HG02981 (cell line): ENCODE measurements around the gene C8A.

ENCODE experiments used
- ATAC-seq: cut with Tn5 transposase; IDR thresholded peaks from one replicate; pipeline ENCODE4 v1.9.1; 2021; ENCODE audit warnings: mild to moderate bottlenecking, moderate library complexity; ENCODE audit not compliant: unreplicated experiment

C8A gene

GRCh38 chr1:56922507-56922906, 67.9 kb downstream of the C8A start:
- ATAC-seq, result no peak

GRCh38 chr1:56923201-56923600, 68.6 kb downstream of the C8A start:
- no peak for ATAC-seq

- no peak for ATAC-seq
Measured at GRCh38 chr1:56924116-56924515, 69.5 kb downstream of the C8A start.

- ATAC-seq, result no peak
Measured at GRCh38 chr1:56925193-56925592, 70.6 kb downstream of the C8A start.

- no peak for ATAC-seq
Measured at GRCh38 chr1:56927171-56927570, 72.6 kb downstream of the C8A start.

GRCh38 chr1:56927986-56928385, 73.4 kb downstream of the C8A start:
- ATAC-seq, result no peak

GRCh38 chr1:56929492-56929891, 74.9 kb downstream of the C8A start:
- no peak for ATAC-seq

- no peak for ATAC-seq
Measured at GRCh38 chr1:56931211-56931610, 76.6 kb downstream of the C8A start.

GRCh38 chr1:56931686-56932085, 77.1 kb downstream of the C8A start:
- ATAC-seq, result no peak

- no peak for ATAC-seq
Measured at GRCh38 chr1:56933161-56933560, 78.6 kb downstream of the C8A start.

GRCh38 chr1:56933606-56934005, 79.0 kb downstream of the C8A start:
- no peak for ATAC-seq

GRCh38 chr1:56934430-56935060, 79.9 kb downstream of the C8A start:
- no peak for ATAC-seq

GRCh38 chr1:56938646-56939045, 84.0 kb downstream of the C8A start:
- no peak for ATAC-seq

- no peak for ATAC-seq
Measured at GRCh38 chr1:56939209-56939608, 84.6 kb downstream of the C8A start.

GRCh38 chr1:56940039-56940438, 85.4 kb downstream of the C8A start:
- ATAC-seq, result no peak

- ATAC-seq, result no peak
Measured at GRCh38 chr1:56948403-56949023, 93.9 kb downstream of the C8A start.

GRCh38 chr1:56952501-56952900, 97.9 kb downstream of the C8A start:
- ATAC-seq, result no peak

GRCh38 chr1:56953386-56953785, 98.8 kb downstream of the C8A start:
- no peak for ATAC-seq

GRCh38 chr1:56954664-56955063, 100.1 kb downstream of the C8A start:
- no peak for ATAC-seq

- no peak for ATAC-seq
Measured at GRCh38 chr1:56957931-56958330, 103.3 kb downstream of the C8A start.

- ATAC-seq, result no peak
Measured at GRCh38 chr1:56958526-56958925, 103.9 kb downstream of the C8A start.

GRCh38 chr1:56961426-56961825, 106.8 kb downstream of the C8A start:
- ATAC-seq, result no peak

GRCh38 chr1:56963667-56964066, 109.1 kb downstream of the C8A start:
- no peak for ATAC-seq
